ENCODE measurements around the gene TTF1. TPM values are rescaled to one million over a fixed set of nuclear protein-coding genes. Genes with fewer than 3 reads are reported as not detected.

Gene TTF1
- total RNA-seq, 1 donor from 2014 or later, result 12.1 TPM

DNA sequence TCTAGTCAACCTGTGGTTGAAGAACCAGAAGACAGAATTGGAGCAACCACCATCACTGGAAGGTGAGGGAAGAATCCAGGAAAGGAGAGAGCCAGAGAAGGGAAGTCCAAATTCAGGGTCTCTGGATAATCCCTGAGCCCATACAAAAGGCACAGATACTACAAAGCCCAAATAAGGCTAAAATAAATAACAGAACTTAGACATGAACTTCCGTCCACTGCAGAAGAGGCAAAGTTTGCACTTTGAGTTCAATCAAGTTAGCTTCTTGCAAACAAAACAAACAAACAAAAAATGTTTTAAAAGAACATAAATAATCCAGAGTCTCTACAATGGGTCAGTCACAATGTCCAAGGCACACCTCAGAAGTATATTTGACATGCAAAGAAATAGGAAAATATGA, 24.4 kb upstream of the TTF1 start:
- H3K4me1 ChIP-seq, result no peaks in the 10 kb centered on the region
- H3K27me3 ChIP-seq, result peaks cover 41% of the 10 kb centered on the region
- TF ChIP-seq CTCF (IDR thresholded peaks at IDR 0.05), result no peak
- ATAC-seq (no peak), DNase-seq (no peak)
- no peak overlapping the region for H3K27ac ChIP-seq
- intact Hi-C loops (cut with DNase I), result no loop called here
- no peaks in the 10 kb centered on the region for H3K9me3 ChIP-seq
- no peak overlapping the region for H3K4me3 ChIP-seq
- H3K36me3 ChIP-seq, result no peaks in the 10 kb centered on the region

DNA sequence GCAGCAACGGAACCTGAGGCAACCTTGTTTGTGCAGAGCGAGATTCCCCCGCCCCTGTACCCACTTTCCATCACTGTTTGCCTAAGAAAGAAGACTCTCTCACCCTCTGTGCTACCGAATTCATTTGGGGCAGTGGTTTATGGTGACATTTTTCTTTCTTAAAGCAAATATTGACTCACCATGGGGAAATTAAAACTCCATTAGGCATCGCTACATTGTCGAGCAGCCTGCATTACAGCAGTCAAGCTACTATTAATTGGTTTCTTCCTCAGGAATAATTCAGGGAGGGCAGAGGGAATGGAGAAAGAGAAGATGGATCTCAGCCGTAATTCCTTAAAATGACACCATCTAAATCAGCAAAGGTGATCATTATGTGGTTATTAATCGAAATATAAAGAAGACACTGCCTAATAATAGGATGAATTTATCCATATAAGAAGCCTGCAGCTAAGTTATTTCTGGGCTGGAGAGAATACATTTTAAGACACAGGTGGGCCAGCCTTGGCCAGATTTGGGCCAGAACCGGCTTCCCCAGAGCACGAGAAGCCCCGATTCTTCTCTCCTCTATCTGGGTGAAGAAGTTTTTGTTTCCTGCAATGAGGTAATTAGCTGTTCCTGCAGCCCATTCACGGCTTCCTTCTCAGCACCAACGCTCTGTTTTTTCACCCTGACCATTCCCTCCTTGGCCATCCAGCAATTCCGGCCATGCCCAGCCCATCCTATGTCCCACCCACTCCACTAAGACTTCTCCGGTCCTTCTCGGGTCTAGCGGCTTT, 20.2 kb upstream of the TTF1 start:
- no peak overlapping the region for H3K27ac ChIP-seq
- H3K4me1 ChIP-seq, result no peaks in the 10 kb centered on the region
- DNase-seq (no peak), ATAC-seq (no peak)
- H3K36me3 ChIP-seq, result no peaks in the 10 kb centered on the region
- no peaks in the 10 kb centered on the region for H3K9me3 ChIP-seq
- intact Hi-C loops (cut with DNase I), result no loop called here
- no peak for TF ChIP-seq CTCF (IDR thresholded peaks at IDR 0.05)
- no peak overlapping the region for H3K4me3 ChIP-seq
- H3K27me3 ChIP-seq, result peaks cover 48% of the 10 kb centered on the region

- DNase-seq (no peak), ATAC-seq (no peak)
- Histone ChIP-seq H3K4me3 (no peak overlapping the region), H3K9me3 (no peaks in the 10 kb centered on the region), H3K27ac (no peak overlapping the region), H3K27me3 (peaks cover 50% of the 10 kb centered on the region), H3K4me1 (no peaks in the 10 kb centered on the region), H3K36me3 (no peaks in the 10 kb centered on the region)
- TF ChIP-seq CTCF (IDR thresholded peaks at IDR 0.05), result no peak
- intact Hi-C loops (cut with DNase I), result no loop called here
Measured at GRCh38 chr9:132425675-132426062, 19.0 kb upstream of the TTF1 start.

- DNase-seq (no peak), ATAC-seq (no peak)
- H3K9me3 ChIP-seq, result no peaks in the 10 kb centered on the region
- TF ChIP-seq CTCF (IDR thresholded peaks at IDR 0.05), result no peak
- H3K27ac ChIP-seq, result no peak overlapping the region
- H3K4me1 ChIP-seq, result no peaks in the 10 kb centered on the region
- H3K36me3 ChIP-seq, result no peaks in the 10 kb centered on the region
- no peak overlapping the region for H3K4me3 ChIP-seq
- H3K27me3 ChIP-seq, result peaks cover 54% of the 10 kb centered on the region
- intact Hi-C loops (cut with DNase I), result no loop called here
Measured at GRCh38 chr9:132424857-132425674, 18.4 kb upstream of the TTF1 start.

- intact Hi-C loops (cut with DNase I), result no loop called here
- TF ChIP-seq CTCF (IDR thresholded peaks at IDR 0.05), result no peak
- H3K4me1 ChIP-seq, result no peaks in the 10 kb centered on the region
- no peak overlapping the region for H3K4me3 ChIP-seq
- H3K36me3 ChIP-seq, result no peaks in the 10 kb centered on the region
- H3K27me3 ChIP-seq, result peaks cover 49% of the 10 kb centered on the region
- H3K27ac ChIP-seq, result no peak overlapping the region
- no peaks in the 10 kb centered on the region for H3K9me3 ChIP-seq
- DNase-seq, result no peak
- ATAC-seq, result no peak
Measured at GRCh38 chr9:132423503-132423902, 16.9 kb upstream of the TTF1 start.
